Spinal cord (tissue), 10 donors: ENCODE measurements around the gene SNAPC1. TPM values are rescaled to one million over a fixed set of nuclear protein-coding genes. Genes with fewer than 3 reads are reported as not detected.

ENCODE experiments used
- DNase-seq, 6 donors: peaks; one replicate each; pipeline versions ENCODE4 v3.0.0 to v3.0.0-alpha.2; 2013 to 2015; ENCODE audit warnings: low spot score in 6 of 6, low read depth in 4 of 6
- H3K27ac ChIP-seq: one replicate; pipeline ENCODE4 v1.5.1; 2013; ENCODE audit warnings: low read depth, low read length, control low read depth
- H3K27me3 ChIP-seq: one replicate; pipeline ENCODE4 v1.6.1; 2013; ENCODE audit warnings: low read length; ENCODE audit not compliant: control insufficient read depth, insufficient read depth
- H3K36me3 ChIP-seq: one replicate; pipeline ENCODE4 v1.6.1; 2013; ENCODE audit warnings: low read length; ENCODE audit not compliant: control insufficient read depth, insufficient read depth
- H3K4me1 ChIP-seq: one replicate; pipeline ENCODE4 v1.6.1; 2013; ENCODE audit warnings: low read length; ENCODE audit not compliant: control insufficient read depth, insufficient read depth
- H3K4me3 ChIP-seq: one replicate; pipeline ENCODE4 v1.5.1; 2013; ENCODE audit warnings: low read depth, low read length, control low read depth
- H3K9me3 ChIP-seq: one replicate; pipeline ENCODE4 v1.6.1; 2013; ENCODE audit warnings: low read length; ENCODE audit not compliant: control insufficient read depth, insufficient read depth
- WGBS: methylation state at CpG from one replicate; pipeline ENCODE4 v1.1.5; 2013; ENCODE audit warnings: missing lambda C conversion rate; ENCODE audit not compliant: insufficient coverage; 5-methylcytosine and 5-hydroxymethylcytosine counted together
- long read RNA-seq, 4 donors: transcript quantifications; one replicate each; lab custom pipeline, GENCODE V29; 2026
- polyA plus RNA-seq, 2 donors: library from polyadenylated mRNA; unstranded; fragments of 120-200 nt; gene quantifications; one replicate each; pipeline ENCODE4 v1.2.1, GENCODE V29; 2013; ENCODE audit not compliant: insufficient read length in 2 of 2
- total RNA-seq, 2 donors: library from RNA; depleted of rRNA in 1 of 2; stranded (reverse); fragments of 120-200 nt in 1 of 2; fragments of >200 nt in 1 of 2; gene quantifications; one replicate each; pipeline versions ENCODE4 v1.2.3 to v1.2.4, GENCODE V29; 2013 to 2014
- donor health status: healthy.

Gene SNAPC1
- total RNA-seq (1 to 10 TPM; 6.8 to 8.3 TPM), polyA plus RNA-seq (1 to 10 TPM; 5.6 to 6.6 TPM)
- long read RNA-seq, donor 1, partial matches to known transcripts, result 5 of 8 reads
- long read RNA-seq, donor 1, other reads (novel, unspliced or antisense), result 0 of 8 reads
- long read RNA-seq, donor 2, result 0 reads
- long read RNA-seq, donor 3, partial matches to known transcripts, result 0 of 1 reads
- long read RNA-seq, donor 3, other reads (novel, unspliced or antisense), result 0 of 1 reads
- long read RNA-seq, donor 4, partial matches to known transcripts, result 5 of 8 reads
- long read RNA-seq, donor 4, other reads (novel, unspliced or antisense), result 0 of 8 reads

- Histone ChIP-seq H3K9me3 (no peaks in the 10 kb centered on the region), H3K27ac (peak within 1 kb of the TSS; percentile 94), H3K4me3 (peak within 1 kb of the TSS; percentile 95), H3K27me3 (no peaks in the 10 kb centered on the region), H3K36me3 (no peaks in the 10 kb centered on the region), H3K4me1 (peaks cover 14% of the 10 kb centered on the region)
- WGBS, result 0% methylated on average over 45 of the region's 49 CpGs
- peak; percentile 96 to 99 (median 98) for DNase-seq
Observed at GRCh38 chr14:61761959-61762786, at the start of gene SNAPC1. TSS of gene SNAPC1 (plus strand) at chr14:61762420. CDS start at chr14:61762461, 41 bp downstream.

- WGBS, result no CpG with 5 or more reads among the region's 4 CpGs
- Histone ChIP-seq H3K4me1 (peaks cover 3% of the 10 kb centered on the region), H3K9me3 (no peaks in the 10 kb centered on the region), H3K36me3 (no peaks in the 10 kb centered on the region), H3K27me3 (no peaks in the 10 kb centered on the region), H3K27ac (no peak overlapping the region), H3K4me3 (no peak overlapping the region)
- no peak for DNase-seq
Observed at GRCh38 chr14:61713724-61714437, 48.3 kb upstream of the SNAPC1 start.

- H3K36me3 ChIP-seq, result peaks cover 1% of the 10 kb centered on the region
- H3K27me3 ChIP-seq, result no peaks in the 10 kb centered on the region
- no peak overlapping the region for H3K27ac ChIP-seq
- no peaks in the 10 kb centered on the region for H3K9me3 ChIP-seq
- H3K4me3 ChIP-seq, result no peak overlapping the region
- H3K4me1 ChIP-seq, result peaks cover 3% of the 10 kb centered on the region
- DNase-seq, result no peak
- WGBS, result no CpG with 5 or more reads among the region's 1 CpG
Observed at GRCh38 chr14:61716956-61717355, 45.3 kb upstream of the SNAPC1 start.

- no peak overlapping the region for H3K4me3 ChIP-seq
- H3K9me3 ChIP-seq, result no peaks in the 10 kb centered on the region
- peaks cover 3% of the 10 kb centered on the region for H3K4me1 ChIP-seq
- WGBS, result no CpG with 5 or more reads among the region's 2 CpGs
- no peaks in the 10 kb centered on the region for H3K27me3 ChIP-seq
- no peak for DNase-seq
- H3K27ac ChIP-seq, result no peak overlapping the region
- H3K36me3 ChIP-seq, result peaks cover 6% of the 10 kb centered on the region
Observed at GRCh38 chr14:61718039-61718438, 44.2 kb upstream of the SNAPC1 start.

GRCh38 chr14:61719344-61720293, 42.6 kb upstream of the SNAPC1 start:
- Histone ChIP-seq H3K9me3 (no peaks in the 10 kb centered on the region), H3K36me3 (peaks cover 10% of the 10 kb centered on the region), H3K4me3 (no peak overlapping the region), H3K4me1 (peaks cover 3% of the 10 kb centered on the region), H3K27me3 (no peaks in the 10 kb centered on the region), H3K27ac (no peak overlapping the region)
- DNase-seq, result no peak
- WGBS, result 50% methylated on average over 1 of the region's 5 CpGs

- no peaks in the 10 kb centered on the region for H3K27me3 ChIP-seq
- no peak overlapping the region for H3K27ac ChIP-seq
- no peaks in the 10 kb centered on the region for H3K4me1 ChIP-seq
- DNase-seq, result no peak
- no peaks in the 10 kb centered on the region for H3K9me3 ChIP-seq
- WGBS, result no CpG with 5 or more reads among the region's 9 CpGs
- H3K36me3 ChIP-seq, result peaks cover 10% of the 10 kb centered on the region
- no peak overlapping the region for H3K4me3 ChIP-seq
Observed at GRCh38 chr14:61720294-61720661, 41.9 kb upstream of the SNAPC1 start.

GRCh38 chr14:61720741-61721140, 41.5 kb upstream of the SNAPC1 start:
- Histone ChIP-seq H3K4me1 (no peaks in the 10 kb centered on the region), H3K4me3 (no peak overlapping the region), H3K27ac (no peak overlapping the region)

GRCh38 chr14:61724133-61724532, 38.1 kb upstream of the SNAPC1 start:
- WGBS, result 90% methylated on average over 1 of the region's 2 CpGs
- no peaks in the 10 kb centered on the region for H3K4me1 ChIP-seq
- H3K27me3 ChIP-seq, result no peaks in the 10 kb centered on the region
- H3K4me3 ChIP-seq, result no peak overlapping the region
- H3K36me3 ChIP-seq, result peaks cover 16% of the 10 kb centered on the region
- no peaks in the 10 kb centered on the region for H3K9me3 ChIP-seq
- H3K27ac ChIP-seq, result no peak overlapping the region
- no peak for DNase-seq

More at GRCh38 chr14:61720741-61721140, 41.5 kb upstream of the SNAPC1 start:
- H3K9me3 ChIP-seq, result no peaks in the 10 kb centered on the region
- no peak for DNase-seq
- no CpG with 5 or more reads among the region's 6 CpGs for WGBS
- H3K27me3 ChIP-seq, result no peaks in the 10 kb centered on the region
- H3K36me3 ChIP-seq, result peaks cover 10% of the 10 kb centered on the region
